ENCODE data around the gene PDLIM3.
"Not testable (repeated sequence)": the region's sequence is repeated elsewhere in the genome, so short reads cannot be mapped to it uniquely, and the experiment has no call there.

PDLIM3 gene

DNA sequence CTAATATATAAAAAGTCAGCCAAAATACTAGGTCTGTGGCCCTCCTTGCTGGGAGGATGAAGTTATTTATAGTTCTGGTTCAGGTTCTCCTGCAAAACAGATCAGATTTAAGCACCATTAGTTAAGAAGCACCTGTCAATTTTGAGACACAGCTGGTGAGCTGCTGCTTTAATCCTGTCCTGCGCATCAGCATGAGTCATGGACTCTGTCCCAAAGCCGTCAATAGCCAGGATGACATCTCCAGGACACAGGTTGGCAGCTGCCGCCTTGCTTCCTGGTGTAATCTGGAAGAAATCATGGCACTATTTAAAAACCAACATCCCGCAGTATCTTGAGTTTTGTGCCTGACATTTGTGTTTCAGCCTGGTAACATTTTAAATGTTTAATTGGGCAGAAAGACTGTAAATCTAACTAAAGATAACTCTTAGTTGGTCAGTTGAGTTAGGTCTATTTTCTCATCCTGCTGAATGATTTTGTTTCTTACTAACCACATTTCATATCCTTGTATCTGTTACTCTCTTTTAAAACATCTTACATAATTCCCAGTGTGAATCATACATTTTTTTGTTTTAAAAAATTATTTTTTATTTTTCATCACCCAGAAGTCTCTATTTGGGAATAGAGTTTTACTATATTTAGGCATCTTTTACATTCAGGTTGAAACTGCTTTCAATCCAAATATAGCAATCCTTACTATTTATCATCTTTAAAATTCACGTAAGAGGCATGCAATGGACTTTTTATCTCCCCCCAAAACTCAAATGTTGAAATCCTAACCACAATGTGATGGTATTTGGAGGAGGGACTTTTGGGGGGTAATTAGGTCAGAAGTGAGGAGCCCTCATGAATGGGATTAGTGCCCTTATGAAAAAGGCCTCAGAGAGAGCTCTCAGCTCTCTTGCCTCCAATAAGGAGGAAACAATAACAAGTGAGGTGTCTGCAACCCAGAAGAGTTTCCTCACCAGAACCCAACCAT is 10.1 kb downstream of the PDLIM3 start:
- no peak overlapping the region for H3K27ac ChIP-seq
- no peak for DNase-seq (ENCODE audit: low read depth, low spot score)

DNA sequence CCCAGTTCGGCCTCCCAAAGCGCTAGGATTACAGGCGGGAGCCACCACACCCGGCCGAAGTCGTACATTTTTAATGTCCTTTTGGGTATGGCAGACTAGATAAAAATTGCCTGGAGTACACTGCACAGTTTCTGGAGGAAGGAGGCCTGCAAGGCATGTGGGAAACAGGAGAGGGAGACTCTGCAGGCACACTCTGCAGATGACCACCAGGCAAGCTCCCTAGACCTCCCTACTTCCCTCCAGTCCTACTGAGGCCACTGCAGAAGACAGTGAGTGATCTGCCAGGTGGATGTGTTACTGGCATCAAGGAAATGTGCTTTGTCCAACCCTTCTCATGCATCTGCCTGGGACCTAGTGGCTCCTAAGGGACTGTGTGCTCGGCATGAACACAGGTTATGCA is 11.4 kb downstream of the PDLIM3 start:
- H3K27ac ChIP-seq: no peak overlapping the region
- DNase-seq (ENCODE audit: low read depth, low spot score): no peak

DNA sequence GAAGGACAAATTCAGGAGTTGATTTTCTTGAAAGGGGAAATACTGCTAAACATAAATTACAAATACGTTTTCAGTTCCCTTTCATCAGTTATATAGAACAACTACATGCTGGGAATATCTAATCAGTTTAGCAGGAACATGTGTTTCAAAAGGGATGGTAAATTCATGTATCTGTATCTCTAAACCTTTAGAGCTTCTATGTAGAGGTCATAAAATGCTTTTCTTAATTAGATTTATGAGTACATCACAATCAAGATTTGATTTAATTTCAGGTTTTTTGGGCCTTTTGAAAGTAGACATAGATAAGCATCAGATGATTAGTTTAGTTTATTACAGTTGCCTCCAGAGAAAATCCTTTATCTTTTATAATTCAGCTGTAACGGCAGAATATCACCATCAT is 12.9 kb downstream of the PDLIM3 start:
- DNase-seq (ENCODE audit: low read depth, low spot score): no peak
- H3K27ac ChIP-seq: no peak overlapping the region

DNA sequence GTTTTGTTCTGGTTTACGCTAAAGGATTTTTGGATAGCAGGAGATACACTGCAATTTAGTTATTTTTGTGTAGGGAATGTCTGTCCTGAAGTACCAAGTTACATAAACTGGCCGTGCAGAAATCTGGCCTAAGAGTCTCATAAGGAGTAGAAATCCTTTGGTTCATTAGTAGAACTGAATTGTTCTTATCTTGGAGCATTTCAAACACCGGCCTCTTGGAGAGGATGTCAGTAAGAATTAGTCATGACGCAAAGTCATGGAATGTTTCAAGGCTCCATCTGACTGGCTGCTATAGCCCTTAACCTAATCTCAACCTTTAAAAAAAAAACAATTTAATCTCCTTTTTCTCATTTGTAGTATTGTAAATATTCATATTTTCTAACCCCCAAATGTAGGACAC is 15.2 kb downstream of the PDLIM3 start:
- no peak overlapping the region for H3K27ac ChIP-seq
- no peak for DNase-seq (ENCODE audit: low read depth, low spot score)

DNA sequence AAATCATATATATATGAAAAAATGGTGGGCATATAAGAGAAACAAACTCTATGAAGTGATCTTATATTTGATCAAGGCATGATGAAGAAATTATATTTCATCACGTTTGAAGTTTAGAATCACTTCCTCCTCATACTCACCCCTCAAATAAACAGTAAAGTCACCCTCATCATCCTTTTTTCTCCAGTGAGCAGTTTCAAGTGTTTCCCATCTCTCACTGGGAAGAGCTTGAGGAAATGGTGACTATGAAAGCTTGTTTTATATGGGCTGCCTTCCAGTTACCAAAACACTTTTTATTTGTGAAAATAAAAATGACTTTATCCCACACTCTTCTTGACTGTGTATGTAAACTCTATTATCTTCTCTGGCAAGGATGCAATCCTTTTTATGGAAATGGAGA is 16.8 kb downstream of the PDLIM3 start:
- DNase-seq (ENCODE audit: low read depth, low spot score): no peak
- H3K27ac ChIP-seq: no peak overlapping the region

DNA sequence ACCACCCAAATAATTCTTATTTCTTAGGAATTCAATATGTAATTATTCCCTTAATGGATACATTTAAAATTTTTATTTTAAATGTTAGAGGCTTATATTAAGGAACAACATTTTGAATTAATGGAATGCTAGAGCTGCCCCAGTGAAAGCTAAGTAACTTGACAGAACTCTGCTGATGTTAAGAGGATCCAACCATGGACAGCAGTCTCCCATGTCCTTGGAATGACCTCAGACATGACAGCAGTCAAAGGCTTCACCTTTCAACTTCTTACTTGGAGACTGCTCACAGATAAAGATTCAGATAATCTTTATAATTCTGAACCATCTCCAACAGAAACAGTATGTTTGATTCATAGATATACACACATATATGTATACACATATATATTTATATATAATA is 17.2 kb downstream of the PDLIM3 start:
- H3K27ac ChIP-seq: no peak overlapping the region
- DNase-seq (ENCODE audit: low read depth, low spot score): no peak

DNA sequence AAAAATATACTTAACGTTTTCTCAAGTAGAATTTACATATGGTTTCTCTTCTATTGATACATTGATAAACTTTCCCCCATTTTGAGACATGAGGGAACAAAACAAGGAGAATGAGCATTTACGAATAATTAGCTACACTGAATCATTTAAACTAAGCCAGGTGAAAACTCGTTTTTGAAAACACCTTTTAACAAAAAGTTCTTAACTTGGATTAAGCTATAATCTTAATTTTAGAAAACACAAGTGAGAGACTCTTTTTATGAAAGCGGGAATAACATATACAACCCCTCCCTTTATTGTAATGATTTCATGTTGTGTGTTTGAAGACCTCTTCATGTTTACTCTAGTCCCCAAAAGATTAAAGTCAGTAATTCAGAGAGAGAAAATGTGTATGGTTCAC is 20.1 kb downstream of the PDLIM3 start:
- no peak overlapping the region for H3K27ac ChIP-seq
- no peak for DNase-seq (ENCODE audit: low read depth, low spot score)

DNA sequence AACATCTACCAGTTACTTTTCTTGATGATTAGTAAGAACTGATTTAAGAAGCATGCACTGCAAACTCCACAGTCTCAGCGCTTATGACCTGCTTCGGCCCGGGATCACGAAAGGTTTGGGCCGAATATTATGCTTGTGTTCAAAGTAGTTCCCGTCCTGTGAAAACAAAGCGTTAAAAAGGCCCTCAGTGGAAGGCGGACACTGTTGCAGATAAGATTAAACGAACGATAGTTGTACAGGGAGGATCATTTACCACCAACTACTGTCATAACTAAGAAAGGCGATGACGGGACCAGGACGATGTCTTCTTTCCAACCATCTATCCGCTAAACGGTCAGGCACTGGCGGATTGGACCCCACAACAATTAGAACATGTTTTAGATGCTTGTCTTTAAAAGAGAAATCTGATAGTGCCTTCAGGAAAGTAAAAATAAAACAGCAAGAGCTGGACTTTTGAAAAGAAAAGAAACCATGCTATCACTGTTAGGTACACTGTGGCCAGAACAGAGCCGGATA is 21.1 kb downstream of the PDLIM3 start:
- DNase-seq (ENCODE audit: low read depth, low spot score): no peak
- H3K27ac ChIP-seq: no peak overlapping the region

DNA sequence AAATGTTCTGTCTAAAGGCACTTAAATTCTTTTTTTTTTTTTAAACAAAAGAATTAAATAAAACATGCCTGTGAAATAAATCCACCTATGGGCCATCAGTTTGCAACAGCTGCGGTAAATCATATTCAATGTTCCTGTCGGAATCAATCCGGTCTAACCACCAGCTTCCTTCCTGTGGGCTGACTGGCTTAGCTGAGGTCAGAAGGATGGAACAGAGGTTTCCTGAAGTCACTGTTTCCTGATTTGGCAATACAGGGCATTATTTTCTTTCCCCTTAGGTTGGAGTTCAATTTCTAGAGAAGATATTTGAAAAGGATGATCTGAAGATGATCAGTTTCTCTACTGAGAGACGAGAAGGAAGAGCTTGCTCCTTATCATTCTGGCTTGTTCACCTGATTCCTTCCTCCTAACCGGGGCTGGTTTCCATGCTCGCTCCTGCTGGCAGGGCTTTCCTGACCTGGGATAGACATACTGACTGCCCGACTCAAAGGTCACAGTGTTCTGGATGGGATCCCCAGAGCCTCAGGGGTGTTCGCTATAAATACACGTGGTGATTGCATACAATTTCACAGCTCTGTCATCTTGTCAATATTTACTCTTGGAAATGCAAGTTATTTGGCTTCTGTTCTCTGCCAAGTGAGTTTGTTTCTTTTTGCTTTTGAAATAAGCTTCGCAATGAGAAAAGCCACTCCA is 21.7 kb downstream of the PDLIM3 start:
- no peak overlapping the region for H3K27ac ChIP-seq
- no peak for DNase-seq (ENCODE audit: low read depth, low spot score)

DNA sequence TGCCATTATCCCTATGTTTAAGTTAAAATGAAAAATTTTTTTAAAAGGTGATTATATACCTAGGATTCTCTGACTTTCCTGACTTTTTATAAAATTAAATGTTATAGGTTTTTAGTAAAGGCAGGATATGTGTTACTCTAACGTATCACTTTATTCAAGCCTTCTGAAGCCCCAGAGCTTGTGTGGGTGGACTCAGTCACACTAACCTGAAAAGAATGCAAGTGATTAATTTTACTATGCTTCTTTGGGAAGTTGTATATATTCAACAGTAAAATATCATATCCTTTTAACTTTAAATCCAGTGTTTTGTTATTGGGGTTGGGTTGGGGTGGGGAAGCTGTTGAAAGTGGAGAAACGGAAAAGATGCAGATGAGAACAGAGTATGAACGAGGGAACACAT is 22.8 kb downstream of the PDLIM3 start:
- DNase-seq (ENCODE audit: low read depth, low spot score): no peak
- no peak overlapping the region for H3K27ac ChIP-seq

DNA sequence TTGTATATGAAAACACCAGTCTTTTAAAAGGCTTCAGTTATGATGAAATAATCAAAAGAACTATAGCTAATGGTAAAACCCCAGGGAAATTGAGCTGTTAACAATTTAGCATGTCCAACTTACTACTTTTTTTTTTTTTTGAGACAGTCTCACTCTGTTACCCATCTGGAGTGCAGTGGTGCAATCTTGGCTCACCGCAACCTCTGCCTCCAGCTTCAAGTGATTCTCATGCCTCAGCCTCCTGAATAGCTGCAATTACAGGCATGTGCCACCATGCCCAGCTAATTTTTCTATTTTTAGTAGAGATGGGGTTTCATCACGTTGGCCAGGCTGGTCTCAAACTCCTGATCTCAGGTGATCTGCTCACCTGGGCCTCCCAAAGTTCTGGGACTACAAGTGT is 24.1 kb downstream of the PDLIM3 start:
- DNase-seq (ENCODE audit: low read depth, low spot score); H3K27ac ChIP-seq: not testable (repeated sequence)

DNA sequence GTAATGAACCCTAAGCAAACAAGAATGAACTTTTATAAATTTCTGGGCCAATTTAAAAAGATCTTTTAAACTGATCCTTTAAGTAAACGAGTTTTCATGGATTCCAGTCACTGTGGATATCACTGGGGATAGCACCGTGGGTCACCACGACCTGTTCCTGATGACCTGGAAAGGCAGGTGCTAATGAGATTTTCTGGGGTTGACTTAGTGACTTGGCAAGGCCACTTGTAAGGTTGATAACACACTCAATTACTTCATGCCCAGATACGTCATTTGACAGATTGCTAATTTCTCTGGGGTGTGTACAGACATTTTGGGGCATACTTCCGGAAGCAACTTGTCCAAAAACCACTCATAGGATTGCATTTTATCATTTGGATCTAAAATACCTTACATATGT is 24.5 kb downstream of the PDLIM3 start:
- no peak overlapping the region for H3K27ac ChIP-seq
- DNase-seq (ENCODE audit: low read depth, low spot score): no peak

DNA sequence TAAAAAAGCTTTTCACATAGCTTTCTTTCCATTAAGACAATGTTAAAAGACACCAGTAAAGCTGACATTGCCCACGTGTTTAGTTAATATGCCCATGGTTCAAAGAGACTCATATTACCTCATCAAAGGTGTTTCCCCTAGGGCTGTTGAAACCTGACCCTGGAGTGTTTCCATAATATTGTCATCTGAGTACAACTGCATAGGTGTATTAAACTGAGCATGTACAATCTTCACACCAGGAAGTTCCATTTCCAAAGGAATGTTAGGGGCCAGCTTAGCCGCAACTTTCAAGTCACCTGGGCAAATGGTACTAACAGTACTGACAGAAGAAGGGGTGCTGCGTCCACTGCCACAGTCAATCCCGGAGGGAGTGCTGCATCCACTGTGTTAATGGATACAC is 27.1 kb downstream of the PDLIM3 start:
- peak; percentile 44 for DNase-seq (ENCODE audit: low read depth, low spot score)
- H3K27ac ChIP-seq: no peak overlapping the region

DNA sequence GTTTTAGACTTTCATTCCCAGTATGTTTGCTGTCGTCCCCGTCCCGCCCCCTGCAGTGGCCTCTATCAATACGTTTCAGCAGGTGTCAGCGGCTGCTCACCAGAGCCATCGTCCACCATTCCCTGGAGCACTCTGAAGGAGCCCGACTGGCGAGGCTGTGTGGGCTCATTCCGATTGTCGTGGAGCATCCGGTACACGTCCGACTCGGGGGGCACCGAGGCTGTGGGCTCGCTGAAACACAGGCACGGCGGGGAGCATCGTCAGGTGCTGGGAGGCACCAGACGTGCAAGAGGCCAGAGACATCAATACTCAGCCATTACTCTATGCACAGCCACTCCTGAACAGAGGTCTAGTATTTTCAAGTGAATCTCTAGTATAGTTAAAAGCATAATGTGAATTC is 28.9 kb downstream of the PDLIM3 start:
- H3K27ac ChIP-seq: no peak overlapping the region
- no peak for DNase-seq (ENCODE audit: low read depth, low spot score)

DNA sequence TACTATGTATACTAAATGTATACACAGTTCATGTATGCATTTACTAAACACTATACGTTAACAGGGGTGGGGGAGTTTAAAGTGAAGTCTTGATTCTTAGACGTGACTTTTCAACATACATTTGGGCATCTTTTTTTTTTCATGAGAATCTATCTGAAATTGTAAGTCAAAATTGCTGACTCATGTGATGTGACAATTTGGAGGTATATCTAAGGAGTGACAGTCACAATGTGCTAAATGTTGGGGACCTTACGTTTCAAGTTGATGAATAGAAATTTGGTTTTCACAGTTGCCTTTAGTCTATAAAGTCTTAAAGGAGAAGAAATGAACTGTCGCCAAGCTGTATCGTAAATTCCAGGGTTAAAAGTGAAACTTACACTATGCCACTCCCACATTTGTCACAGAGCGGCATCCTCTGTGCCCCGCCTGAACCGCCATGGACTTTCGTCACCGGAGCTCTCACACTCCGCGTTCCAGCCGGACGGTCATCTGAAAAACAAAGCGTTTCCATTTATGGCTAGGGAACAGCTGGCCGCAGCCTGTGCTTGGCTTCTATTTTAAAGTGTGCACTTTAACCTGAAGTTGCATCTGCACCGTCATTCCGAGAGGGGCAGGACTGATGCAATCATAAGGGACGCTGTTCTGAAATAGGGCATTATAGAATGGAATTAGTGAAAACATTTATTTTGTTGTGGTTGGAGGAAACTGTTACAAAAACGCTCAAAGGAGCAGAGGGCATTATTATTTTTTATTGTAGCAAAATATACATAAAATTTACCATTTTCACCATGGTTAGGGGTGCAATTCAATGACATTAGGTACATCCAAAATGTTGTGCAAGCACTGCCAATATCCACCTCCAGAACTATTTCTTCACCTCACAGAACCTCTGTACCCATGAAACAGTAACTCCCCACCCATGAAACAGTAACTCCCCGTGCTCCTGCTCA is 30.9 kb downstream of the PDLIM3 start:
- no peak overlapping the region for H3K27ac ChIP-seq

DNA sequence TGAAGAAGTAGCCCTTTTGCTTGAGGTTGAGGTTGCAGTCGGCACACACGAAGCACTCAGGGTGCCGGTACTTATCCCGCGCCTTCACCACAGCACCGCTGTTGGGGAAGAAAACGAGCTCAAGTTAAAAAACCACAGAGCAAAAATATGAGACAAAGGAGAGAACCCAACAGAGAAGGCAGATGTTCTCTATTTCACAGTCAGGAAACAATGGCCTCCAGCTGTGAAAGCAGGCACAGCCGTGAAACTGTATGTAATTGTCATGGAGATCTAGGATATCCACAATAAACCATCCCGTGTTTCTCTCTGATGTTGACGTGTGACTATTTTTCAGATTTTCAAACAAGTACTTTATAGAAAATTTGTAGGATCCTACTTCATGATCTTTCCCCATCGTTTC is 32.9 kb downstream of the PDLIM3 start:
- DNase-seq (ENCODE audit: low read depth, low spot score): no peak
- H3K27ac ChIP-seq: no peak overlapping the region

More for the DNA sequence above, 30.9 kb downstream of the PDLIM3 start:
- no peak for DNase-seq (ENCODE audit: low read depth, low spot score)

DNA sequence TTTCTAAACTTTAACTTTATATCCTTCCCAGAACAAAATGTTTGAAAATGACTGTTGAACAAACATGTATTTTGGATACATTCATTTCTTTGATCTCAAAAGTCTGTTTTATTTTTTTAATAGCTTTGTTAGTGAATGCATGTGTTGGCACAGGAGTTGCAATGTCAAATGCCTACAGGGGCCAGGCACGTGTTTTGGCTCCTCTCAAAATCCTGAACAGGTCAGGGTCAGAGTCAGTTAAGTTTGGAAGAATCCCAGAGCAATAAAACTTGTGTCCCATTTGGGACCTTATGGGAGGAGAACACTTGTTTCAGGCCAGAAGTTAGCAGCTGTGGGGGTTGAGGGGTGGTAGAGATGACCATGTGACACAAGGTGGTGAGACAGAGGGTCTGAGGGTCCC is 34.7 kb downstream of the PDLIM3 start:
- no peak for DNase-seq (ENCODE audit: low read depth, low spot score)
- H3K27ac ChIP-seq: no peak overlapping the region

DNA sequence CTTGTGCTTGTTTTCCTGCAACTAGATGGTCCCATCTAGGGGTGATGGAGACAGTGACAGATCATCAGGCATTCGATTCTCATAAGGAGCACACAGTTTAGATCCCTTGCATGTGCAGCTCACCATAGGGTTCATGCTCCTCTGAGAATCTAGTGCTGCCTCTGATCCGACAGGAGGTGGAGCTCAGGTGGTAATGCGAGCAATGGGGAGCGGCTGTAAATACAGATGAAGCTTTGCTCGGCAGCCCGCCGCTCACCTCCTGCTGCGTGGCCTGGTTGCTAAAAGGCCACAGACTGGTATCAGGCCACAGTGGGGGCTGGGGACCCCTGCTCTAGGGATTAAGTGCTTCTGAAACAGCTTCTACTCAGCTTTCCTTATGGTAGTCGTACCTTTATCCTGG is 35.3 kb downstream of the PDLIM3 start:
- no peak for DNase-seq (ENCODE audit: low read depth, low spot score)
- no peak overlapping the region for H3K27ac ChIP-seq

DNA sequence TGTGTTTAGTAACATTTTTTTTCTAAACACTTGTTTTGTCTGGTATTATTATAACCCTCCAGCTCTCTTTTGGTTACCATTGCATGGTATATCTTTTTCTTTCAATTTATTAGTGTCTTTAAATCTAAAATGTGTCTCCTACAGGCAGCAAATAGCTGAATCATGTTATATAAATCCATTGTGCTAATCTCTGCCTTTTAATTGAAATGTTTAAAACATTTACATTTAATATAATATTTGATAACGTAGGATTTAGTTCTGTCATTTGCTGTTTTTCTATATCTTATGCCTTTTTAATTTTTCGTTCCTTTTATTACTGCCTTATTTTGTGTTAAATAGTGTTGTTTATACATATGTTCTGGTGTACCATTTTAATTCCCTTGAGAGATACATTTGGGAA is 46.7 kb downstream of the PDLIM3 start:
- H3K27ac ChIP-seq: no peak overlapping the region
- no peak for DNase-seq (ENCODE audit: low read depth, low spot score)

DNA sequence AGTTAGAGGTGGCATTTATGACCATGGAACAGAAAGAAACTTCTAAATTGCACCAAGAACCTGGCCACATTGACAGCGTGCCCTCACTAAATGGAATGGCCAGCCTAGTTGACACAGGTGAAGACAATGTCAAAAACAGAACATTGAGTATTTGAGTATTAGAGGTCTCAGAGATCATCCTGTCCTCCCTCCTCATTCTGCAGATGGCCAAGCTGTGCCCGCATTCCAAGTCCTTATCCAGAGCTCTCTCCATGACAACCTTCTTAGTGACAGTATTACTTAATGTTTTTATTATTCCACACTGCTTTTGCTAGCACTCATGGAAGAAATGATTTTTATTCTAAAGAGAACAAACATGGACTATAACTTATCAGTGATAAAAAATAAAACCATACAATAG is 53.9 kb downstream of the PDLIM3 start:
- no peak for DNase-seq (ENCODE audit: low read depth, low spot score)
- no peak overlapping the region for H3K27ac ChIP-seq

Measured in epithelial cell of prostate (primary cell).